Measurements from ENCODE around the gene EVX1. TPM values are rescaled to one million over a fixed set of nuclear protein-coding genes. Genes with fewer than 3 reads are reported as not detected.

Gene EVX1
- total and polyA plus RNA-seq, 8 donors, result not detected

GRCh38 chr7:27210441-27211083 is 32.0 kb upstream of the EVX1 start:
- ATAC-seq, result peak; percentile 87
- intact Hi-C loops (cut with DNase I), result loop anchor here in 1 of 2 donors (5.0 kb wide), 1 partner anchor 367 kb away; no protein-coding TSS in a partner anchor
- H3K4me3 ChIP-seq, result no peak overlapping the region

GRCh38 chr7:27211084-27211446 is 31.5 kb upstream of the EVX1 start:
- H3K4me3 ChIP-seq, result no peak overlapping the region
- DNase-seq, result no peak
- no peak for TF ChIP-seq CTCF (IDR thresholded peaks at IDR 0.05)
- no peak for ATAC-seq
- H3K27me3 ChIP-seq, result peaks cover 91 to 99% of the 10 kb centered on the region in 2 donors
- peaks cover 0 to 16% of the 10 kb centered on the region in 2 donors for H3K4me1 ChIP-seq
- H3K27ac ChIP-seq, result no peak overlapping the region
- H3K9me3 ChIP-seq, result no peaks in the 10 kb centered on the region
- no peaks in the 10 kb centered on the region for H3K36me3 ChIP-seq
- intact Hi-C loops (cut with DNase I), result loop anchor here in 1 of 2 donors (5.0 kb wide), 1 partner anchor 366 kb away; no protein-coding TSS in a partner anchor

More at GRCh38 chr7:27210441-27211083, 32.0 kb upstream of the EVX1 start:
- Histone ChIP-seq H3K4me1 (peaks cover 0 to 18% of the 10 kb centered on the region in 2 donors), H3K27ac (no peak overlapping the region), H3K36me3 (no peaks in the 10 kb centered on the region), H3K27me3 (peaks cover 91 to 99% of the 10 kb centered on the region in 2 donors), H3K9me3 (no peaks in the 10 kb centered on the region)
- DNase-seq, result no peak
- peak; percentile 78 to 88 for TF ChIP-seq CTCF (IDR thresholded peaks at IDR 0.05)

GRCh38 chr7:27211764-27212204 is 30.8 kb upstream of the EVX1 start:
- DNase-seq (no peak), ATAC-seq (no peak)
- H3K27me3 ChIP-seq, result peaks cover 91 to 99% of the 10 kb centered on the region in 2 donors
- TF ChIP-seq CTCF (IDR thresholded peaks at IDR 0.05), result no peak
- H3K27ac ChIP-seq, result no peak overlapping the region
- no peaks in the 10 kb centered on the region for H3K9me3 ChIP-seq
- intact Hi-C loops (cut with DNase I), result loop anchor here in 1 of 2 donors (5.0 kb wide), 1 partner anchor 366 kb away; no protein-coding TSS in a partner anchor
- peaks cover 0 to 16% of the 10 kb centered on the region in 2 donors for H3K4me1 ChIP-seq
- no peak overlapping the region for H3K4me3 ChIP-seq
- no peaks in the 10 kb centered on the region for H3K36me3 ChIP-seq

GRCh38 chr7:27212497-27213432 is 29.8 kb upstream of the EVX1 start:
- Histone ChIP-seq H3K27me3 (peaks cover 83 to 99% of the 10 kb centered on the region in 2 donors), H3K9me3 (no peaks in the 10 kb centered on the region), H3K4me3 (no peak overlapping the region), H3K27ac (no peak overlapping the region), H3K4me1 (peaks cover 0 to 16% of the 10 kb centered on the region in 2 donors), H3K36me3 (no peaks in the 10 kb centered on the region)
- no peak for TF ChIP-seq CTCF (IDR thresholded peaks at IDR 0.05)
- intact Hi-C loops (cut with DNase I), result loop anchor here in 1 of 2 donors (5.0 kb wide), 1 partner anchor 365 kb away; no protein-coding TSS in a partner anchor
- ATAC-seq, result no peak
- no peak for DNase-seq

Measured in left lung (tissue), 10 donors.